Measurements from ENCODE around the gene SPARCL1.
"Not testable (repeated sequence)": the region's sequence is repeated elsewhere in the genome, so short reads cannot be mapped to it uniquely, and the experiment has no call there.

Gene SPARCL1

DNA sequence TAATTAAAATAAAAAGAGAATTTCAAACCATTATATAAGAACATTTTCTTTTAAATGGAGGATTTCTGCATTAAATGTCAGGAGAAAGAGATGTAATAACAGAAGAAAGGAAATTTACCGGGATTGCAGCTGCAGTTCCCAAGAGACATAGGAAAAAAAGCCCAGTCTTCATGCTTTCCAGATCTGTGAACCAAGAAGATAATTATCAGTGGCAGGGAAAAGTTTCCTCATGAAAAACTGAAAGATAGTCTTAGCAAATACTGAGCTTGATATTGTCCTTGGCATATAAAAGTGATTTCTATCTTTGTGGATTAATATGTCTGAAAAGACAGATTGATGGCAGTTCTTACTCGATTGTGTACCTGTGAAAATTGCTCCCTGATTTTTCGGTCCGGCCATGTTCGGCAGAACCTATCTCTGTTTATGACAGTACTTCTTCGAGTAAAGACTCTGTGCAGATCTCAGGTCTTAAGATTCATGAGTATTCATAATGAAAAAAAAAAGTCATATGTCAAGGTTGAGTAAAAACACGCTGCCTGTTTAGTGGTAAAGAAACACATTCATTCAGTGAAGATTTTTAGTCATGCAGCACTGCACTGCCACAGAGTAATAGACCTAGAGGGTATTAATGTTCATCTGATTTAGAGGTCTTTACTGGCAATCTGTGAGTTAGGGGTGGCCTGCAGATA lies 29.6 kb downstream of the SPARCL1 start:
- no peak for DNase-seq

DNA sequence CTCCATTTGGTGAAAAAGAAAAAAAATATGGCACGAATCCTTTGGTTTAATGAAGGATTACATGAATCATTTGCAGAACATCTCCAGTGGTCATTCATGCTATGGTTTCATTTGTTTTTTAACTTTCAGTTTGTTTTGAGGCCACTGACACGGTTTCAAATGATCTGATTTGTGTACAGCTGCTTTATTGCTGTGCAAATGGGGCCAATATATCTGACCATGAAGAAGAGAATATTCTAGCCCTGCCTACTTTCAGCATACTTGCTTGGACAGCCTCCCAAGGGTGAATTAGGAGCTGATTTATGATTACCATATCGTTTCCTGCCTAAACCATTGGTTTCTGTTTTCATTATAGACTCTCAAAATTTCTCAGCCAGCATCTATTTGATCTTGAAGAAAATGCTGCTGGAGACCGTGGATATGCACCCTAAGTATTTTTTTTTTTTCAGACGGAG lies 30.7 kb downstream of the SPARCL1 start:
- no peak for DNase-seq

DNA sequence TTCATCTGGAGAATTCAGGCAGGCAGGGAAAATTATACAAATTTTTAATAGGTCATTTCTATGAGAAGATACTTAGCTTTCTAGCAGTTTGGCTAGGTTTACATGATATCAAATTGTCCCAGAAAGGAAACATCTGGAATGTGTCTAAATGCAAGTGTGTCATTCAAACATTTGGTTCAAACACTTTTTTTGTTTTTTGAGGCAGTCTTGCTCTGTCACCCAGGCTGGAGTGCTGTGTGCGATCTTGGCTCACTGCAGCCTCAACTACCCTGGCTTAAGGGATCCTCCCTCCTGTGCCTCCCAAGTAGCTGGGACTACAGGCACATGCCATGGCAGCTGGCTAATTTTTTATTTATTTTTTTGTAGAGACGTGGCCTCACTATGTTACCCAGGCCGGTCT lies 31.6 kb downstream of the SPARCL1 start:
- DNase-seq = no peak

DNA sequence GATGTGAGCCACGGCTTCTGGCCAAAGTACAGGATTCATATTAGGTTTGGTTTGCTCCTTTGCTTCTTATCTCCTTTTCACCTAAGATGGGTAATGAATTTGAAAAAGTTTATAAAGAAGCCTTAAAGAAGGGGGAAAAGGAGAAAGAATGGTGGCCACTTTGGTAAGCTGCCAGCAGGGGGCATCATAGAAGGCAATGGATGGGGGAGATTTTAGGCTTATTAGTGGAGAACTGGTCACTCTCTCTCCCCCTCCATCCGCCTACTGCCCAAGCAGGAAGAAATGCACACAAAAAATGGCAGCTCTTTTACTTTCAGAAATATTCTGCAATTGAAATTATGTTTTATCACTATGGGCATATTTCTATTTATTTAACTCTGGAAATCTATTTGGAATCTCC lies 32.0 kb downstream of the SPARCL1 start:
- no peak for DNase-seq

DNA sequence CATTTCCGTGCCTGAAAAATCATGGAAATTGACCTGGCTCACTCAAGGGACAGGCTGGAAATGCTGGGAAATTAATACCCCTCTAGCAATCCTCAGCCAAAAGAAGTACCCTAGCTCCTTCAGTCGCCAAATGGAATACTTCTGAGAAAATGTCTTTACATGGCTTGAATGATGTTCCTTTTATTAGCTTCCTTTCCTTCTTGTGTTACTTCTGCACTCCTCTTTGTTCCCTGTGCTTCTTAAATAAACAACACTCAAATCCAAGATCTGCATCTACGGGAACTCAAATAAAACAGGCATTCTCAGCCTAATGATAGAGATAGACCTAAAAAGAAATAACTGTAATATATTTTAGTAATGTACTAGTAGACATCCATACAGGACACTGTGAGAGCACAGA lies 36.1 kb downstream of the SPARCL1 start:
- DNase-seq = no peak

DNA sequence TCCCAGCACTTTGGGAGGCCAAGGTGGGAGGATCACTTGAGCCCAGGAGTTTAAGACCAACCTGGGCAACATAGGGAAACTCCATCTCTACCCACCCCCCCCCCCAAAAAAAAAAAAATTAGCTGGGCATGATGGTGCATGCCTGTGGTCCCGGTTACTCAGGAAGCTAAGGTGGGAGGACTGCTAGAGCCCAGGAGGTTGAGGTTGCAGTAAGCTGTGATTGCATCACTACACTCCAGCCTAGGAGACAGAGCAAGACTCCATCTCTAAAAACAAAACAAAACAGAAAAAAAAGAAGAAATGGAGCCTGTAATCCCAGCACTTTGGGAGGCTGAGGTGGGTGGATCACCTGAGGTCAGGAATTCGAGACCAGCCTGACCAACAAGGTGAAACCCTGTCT lies 37.3 kb downstream of the SPARCL1 start:
- not testable (repeated sequence) for DNase-seq

DNA sequence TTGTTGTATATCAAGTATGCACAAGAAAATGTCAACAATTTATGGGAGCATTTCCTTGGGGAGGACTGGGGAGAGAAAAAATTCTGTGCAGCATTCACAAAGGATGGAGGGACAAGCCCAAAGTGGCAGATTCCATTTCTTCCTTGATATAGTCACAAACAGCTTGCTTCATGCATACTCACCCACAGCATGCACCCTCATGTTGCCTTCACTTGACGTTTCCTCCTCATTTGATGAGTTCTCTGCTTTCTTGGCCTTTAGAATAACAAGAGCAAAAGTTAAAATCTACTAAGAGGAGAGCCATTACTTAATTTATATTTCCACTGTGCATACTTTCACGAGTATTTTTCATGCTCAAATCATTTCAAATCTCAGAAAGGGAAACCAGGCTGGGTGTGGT lies 37.7 kb downstream of the SPARCL1 start:
- no peak for DNase-seq

DNA sequence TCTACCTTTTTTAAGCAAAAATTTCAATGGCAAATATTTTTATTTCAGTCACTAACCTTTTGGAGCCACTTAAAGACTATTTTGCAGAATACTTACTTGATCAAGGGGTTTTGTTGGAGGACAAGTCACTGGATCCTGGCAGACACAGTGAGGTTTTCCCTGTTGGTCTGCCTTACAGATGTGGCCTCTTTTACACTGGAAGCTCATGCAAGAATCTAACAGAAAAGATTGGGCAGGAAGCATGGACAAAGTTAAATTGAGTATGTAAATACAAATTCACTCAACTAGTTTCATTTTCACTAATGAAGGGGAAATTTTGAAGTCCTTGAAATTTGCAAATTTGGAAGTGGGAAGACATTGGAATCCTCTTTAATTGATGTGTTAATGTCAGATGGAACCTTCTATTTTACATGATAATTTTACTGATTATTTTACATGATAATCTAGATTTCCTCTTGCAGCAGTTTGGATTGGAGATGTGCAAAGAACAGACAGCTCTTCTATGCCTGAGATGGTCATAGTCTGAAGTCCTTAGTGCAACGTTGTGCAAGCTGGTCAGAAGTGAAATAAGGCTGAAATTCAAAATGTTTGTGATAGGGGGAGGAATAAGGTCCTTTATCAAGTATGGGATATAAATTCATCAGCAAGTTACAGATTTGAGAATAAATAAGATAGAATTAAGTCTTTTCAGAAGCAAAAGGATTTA lies 38.4 kb downstream of the SPARCL1 start:
- DNase-seq = no peak

DNA sequence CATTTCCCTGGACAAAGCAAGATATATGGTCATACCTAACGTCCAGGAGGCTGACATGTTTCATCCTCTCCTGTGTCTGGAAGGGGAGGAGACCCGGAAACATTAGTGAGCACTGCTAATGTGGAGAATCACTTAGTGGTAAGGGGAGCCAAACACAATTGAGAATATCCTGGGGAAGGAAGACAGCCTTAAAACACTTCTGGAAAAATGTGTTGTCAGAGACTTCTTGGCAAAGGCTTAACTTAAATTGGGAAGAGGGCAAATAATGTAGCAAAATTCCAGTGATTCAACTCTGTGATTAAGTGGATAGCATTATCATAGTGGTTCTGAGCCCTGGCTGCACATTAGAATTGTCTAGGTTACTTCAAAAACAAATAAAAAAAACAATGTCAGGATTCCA lies 39.5 kb downstream of the SPARCL1 start:
- DNase-seq = no peak

DNA sequence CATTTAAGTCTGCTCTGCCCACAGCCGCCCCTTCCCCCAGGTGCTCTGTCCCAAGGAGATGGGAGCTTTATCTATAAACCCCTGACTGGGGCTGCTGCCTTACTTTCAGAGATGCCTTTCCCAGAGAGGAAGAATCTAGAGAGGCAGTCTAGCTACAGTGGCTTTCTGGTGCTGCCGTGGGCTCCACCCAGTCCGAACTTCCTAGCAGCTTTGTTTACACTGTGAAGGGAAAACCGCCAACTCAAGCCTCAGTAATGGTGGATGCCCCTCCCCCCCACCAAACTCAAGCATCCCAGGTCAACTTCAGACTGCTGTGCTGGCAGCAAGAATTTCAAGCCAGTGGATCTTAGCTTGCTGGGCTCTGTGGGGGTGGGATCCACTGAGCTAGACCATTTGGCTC lies 40.5 kb downstream of the SPARCL1 start:
- DNase-seq = not testable (repeated sequence)

DNA sequence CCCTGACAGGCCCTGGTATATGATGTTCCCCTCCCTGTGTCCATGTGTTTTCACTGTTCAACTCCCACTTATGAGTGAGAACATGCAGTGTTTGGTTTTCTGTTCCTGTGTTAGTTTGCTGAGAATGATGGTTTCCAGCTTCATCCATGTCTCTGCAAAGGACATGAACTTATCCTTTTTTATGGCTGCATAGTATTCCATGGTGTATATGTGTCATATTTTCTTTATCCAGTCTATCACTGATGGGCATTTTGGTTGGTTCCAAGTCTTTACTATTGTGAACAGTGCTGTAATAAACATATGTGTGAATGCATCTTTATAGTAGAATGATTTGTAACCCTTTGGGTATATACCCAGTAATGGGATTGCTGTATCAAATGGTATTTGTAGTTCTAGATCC lies 45.9 kb downstream of the SPARCL1 start:
- DNase-seq = not testable (repeated sequence)

DNA sequence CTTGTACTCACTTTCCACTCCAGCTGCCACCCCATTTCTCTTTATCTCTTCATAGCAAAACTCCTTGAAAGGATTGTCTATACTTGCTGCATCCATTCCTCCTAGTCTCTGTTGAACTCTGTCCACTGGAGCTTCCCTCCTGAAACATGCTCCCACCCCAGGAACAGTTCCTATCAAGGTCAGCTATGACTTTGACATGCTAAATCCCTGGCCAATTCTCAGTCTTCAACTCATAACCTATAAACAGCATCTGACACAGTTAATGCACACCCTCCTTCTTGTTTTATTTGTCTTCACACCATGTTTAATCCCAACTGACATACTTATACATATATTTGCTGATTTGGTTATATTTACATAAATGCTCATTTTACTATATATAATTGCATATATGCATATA lies 47.8 kb downstream of the SPARCL1 start:
- DNase-seq = no peak

DNA sequence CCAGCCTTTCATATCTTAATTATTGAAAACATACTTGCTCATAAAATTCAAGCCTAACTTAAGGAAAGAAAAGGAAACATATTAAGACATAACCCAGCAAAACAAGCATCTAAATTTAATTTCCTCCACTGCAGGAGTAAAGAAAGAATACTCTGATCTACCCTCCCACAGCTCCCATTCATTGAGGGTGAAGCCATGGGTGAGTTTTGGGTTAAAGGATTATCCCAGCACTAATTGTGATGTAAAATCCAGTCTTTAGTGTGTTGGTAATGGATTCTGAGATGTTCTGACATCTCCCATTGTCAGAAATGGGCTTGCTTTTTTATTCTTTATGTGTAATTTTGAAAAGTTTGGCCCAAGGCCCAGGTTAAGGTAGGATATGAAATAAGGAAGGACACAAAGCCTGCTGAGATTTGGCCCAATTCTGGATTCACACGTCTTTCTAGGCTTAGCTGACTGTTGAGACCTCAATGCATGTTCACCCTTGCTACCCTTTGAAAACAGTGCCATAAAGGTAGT lies 50.4 kb downstream of the SPARCL1 start:
- no peak for DNase-seq

DNA sequence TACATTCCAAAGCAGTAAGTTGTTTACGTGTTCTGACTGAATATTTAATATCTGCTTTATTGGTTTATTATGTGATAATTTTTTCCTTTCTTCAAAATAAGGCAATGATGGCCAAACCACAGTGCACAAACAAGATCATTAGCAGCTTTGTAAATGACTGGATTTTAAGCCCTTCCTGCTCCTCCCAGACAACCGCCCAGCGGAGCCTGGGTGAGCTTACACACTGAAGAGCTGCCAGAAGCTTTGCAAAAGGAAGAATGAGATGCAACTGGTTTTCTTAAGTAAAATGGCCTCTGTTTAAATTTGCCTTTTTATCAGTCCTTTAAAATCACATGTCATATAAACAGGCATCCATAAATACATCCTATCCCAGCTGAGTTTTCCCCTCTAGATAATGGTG lies 52.2 kb downstream of the SPARCL1 start:
- DNase-seq = no peak

DNA sequence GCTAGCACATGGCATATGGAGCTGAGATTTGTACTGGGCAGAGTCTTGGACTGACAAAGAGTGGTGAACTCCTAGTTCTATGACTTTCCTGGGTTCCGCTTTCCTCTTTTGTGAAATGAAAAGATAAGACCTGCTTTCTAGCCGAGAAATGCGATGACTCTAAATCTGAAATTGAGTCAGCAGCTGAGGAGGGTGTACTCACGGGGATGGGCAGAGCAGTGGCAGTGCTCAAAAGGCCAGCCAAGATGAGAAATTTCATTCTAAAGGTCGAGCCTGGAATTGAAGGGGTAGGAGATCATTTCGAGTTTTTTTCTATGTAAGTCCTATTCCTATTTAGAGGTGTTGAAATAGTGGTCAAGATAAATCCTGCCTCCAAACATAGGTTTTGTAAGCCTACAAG lies 59.8 kb downstream of the SPARCL1 start:
- no peak for DNase-seq

DNA sequence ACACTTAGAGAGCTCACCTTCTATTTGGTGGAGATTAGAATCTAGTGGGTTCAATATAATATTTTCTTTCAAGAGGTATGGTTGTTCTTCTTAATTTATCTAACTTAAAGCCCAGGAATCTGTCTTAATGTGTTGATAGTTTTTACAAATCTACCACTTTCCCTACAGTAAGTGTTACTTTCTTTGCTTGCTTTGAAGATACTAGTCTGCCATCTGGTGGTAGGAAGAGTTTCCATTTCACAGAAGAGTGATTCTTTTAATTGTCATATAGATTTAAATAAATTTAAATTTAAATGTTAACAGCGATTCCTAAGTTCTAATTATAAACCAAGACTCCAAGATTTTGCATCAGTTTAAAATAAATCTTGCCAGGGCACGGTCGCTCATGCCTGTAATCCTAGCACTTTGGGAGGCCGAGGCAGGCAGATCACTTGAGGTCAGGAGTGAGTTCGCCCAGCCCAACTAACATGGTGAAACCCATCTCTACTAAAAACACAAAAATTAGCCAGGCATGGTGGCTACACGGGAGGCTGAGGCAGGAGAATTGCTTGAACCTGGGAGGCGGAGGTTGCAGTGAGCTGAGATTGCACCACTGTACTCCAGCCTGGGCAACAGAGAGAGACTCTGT lies 63.3 kb downstream of the SPARCL1 start:
- peak; percentile 64 for DNase-seq

DNA sequence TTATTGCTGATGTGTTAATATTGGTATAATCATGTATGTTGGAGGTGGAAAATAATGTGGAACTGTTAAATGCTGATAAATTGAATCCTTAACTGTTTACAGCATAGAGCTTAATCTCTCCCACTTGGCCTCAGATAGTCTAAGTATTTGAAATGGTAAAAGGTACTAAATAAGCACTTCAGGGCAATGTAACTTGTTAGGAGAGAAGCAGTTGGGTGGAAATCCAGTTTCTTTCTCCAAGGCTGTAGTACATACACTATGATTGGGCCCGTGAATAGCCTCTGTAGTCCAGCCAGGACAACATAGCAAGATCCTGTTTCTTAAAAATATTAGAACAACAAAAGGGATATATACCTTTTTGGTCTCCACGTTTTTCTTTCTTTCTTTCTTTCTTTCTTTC lies 67.1 kb downstream of the SPARCL1 start:
- no peak for DNase-seq

DNA sequence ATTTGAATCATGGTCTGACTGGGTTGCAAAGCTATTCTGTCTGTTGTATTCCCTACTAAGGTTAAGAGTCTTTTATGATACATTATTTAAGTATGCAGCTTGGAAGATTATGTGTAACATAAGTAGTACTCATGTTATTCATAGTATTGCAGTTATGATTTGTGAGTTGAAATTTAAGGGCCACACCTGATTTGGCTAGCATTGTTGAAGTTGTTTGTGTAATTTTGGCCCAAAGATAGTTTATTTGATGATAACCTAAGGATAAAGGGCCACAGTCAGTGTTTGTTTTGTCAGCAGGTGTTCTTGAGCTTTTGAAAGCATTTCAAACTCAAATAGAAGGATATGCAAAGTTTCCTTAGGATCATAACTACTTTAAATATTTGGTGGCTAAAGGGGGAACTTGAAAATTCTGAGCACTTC lies 67.9 kb downstream of the SPARCL1 start:
- no peak for DNase-seq

DNA sequence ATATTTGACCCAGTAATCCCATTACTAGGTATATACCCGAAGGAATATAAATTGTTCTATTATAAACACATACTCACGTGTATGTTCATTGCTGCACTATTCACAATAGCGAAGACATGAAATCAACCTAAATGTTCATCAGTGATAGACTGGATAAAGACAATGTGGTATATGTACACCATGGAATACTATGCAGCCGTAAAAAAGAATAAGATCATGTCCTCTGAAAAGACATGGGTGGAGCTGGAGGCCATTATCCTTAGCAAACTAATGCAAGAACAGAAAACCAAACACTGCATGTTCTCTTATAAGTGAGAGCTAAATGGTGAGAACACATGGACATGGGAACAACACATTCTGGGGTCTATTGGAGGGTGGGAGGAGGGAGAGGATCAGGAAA lies 70.3 kb downstream of the SPARCL1 start:
- no peak for DNase-seq

DNA sequence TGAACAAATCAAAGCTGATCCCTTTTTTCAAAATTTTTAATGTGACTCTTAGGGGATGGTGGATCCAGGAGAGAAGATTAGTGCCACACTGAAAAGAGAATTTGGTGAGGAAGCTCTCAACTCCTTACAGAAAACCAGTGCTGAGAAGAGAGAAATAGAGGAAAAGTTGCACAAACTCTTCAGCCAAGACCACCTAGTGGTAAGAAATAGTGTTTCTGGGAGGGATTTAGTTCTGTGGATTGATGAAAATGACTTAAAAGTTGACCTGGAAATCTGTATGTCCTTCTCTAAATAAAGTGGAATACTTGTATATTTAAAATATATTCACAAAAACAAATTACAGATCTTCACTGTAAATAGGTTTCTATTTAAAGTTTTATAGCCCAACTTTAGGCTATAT lies 77.6 kb downstream of the SPARCL1 start:
- DNase-seq = no peak

DNA sequence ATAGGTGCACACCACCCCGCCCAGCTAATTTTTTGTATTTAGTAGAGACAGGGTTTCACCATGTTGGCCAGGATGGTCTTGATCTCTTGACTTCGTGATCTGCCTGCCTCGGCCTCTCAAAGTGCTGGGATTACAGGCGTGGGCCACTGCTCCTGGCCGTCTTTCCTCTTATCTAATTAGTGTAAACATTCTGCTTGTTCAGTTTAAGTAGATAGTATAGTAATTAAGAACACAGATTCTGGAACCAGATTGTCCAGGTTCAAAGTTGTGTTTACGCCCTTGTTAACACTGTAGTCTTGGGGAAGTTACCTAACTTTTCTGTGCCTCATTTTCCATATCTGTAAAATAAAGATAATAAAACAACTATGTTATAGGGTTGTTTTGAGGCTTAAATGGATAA lies 82.8 kb downstream of the SPARCL1 start:
- not testable (repeated sequence) for DNase-seq

DNA sequence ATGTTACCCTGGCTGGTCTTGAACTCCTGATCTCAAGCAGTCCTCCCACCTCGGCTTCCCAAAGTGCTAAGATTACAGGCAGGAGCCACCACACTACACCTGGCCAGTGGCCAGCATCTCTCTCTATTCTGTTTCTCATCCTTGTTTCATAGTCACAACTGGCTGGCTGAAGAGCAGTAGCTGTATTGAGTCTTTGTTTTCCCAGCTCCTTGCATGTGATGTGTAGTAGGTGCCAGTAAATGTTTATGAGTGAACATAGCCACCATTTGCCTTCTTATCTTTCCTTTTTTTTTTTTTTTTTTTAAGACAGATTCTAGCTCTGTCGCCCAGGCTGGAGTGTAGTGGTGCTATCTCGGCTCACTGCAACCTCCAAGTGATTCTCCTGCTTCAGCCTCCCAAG lies 83.2 kb downstream of the SPARCL1 start:
- DNase-seq = no peak

DNA sequence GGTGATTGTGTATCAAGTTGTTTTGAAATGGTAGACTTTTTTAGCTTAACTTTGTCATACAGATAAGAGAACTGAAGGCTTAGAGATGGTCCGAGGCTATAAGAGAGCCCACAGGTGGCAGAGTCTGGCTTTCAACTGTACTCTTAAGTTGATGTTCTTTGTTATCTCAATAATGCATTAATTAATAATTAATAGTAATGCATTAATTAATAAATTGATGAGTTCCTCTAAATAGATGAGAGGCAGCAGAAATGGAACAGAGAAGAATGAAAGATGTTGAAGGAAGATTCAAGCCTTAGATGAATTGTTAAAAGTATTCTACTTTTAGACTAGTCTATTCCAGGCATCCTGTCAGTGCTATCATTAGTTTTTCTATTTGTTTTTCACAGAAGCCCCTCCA lies 84.4 kb downstream of the SPARCL1 start:
- DNase-seq = no peak

DNA sequence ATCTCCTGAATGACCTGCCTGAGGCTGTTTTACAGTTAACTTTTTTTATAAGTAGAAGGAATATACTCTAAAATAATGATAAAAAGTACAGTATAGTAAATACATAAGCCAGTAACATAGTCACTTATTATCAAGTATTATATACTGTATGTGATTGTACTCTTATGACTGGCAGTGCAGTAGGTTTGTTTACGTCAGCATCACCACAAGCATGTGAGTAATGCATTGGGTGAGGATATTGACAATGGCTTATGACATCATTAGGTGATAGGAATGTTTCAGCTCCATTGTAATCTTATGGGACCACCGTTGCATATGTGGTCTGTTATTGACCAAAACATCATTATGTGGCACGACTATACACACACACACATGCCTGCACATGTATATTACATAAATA lies 86.3 kb downstream of the SPARCL1 start:
- no peak for DNase-seq

Measured in CD4-positive, alpha-beta T cell treated with Interleukin-17A for 1 hour (primary cell).